Loucy (cell line): ENCODE measurements around the gene MAP7.

Experiments
- CTCF ChIP-seq: fragments of 200-600 bp; sonication (generic); conservative IDR thresholded peaks from 2 replicates; pipeline ENCODE4 v1.5.1; 2014; ENCODE audit warnings: mild to moderate bottlenecking, antibody characterized with exemption, low read length
- EZH2phosphoT487 ChIP-seq: fragments of 200-600 bp; IDR thresholded peaks from 2 replicates; pipeline ENCODE4 v1.6.1; 2018; ENCODE audit warnings: antibody characterized with exemption, mild to moderate bottlenecking, moderate library complexity, borderline replicate concordance

- TF ChIP-seq CTCF (no peak), EZH2phosphoT487 (no peak)
Measured at GRCh38 chr6:136526937-136527336, 23.3 kb downstream of the MAP7 start.
